ENCODE data around the gene ARL5B.

Gene ARL5B

GRCh38 chr10:18684416-18684815 lies 25.2 kb downstream of the ARL5B start:
- DNase-seq = no peak
- H3K4me3 ChIP-seq (ENCODE audit: control insufficient read depth in 1 of 7, extremely low read depth in 1 of 7, insufficient read depth in 4 of 7, low read depth in 2 of 7, low read length in 6 of 7) = no peak overlapping the region
- H3K27me3 ChIP-seq (replicated peaks in 2 of 5; ENCODE audit: control insufficient read depth in 4 of 5, insufficient read depth in 5 of 5, low read length in 4 of 5) = no peaks in the 10 kb centered on the region
- no CpG with 5 or more reads among the region's 1 CpG for WGBS (ENCODE audit: insufficient coverage)
- CTCF ChIA-PET = interaction anchor here (1.0 kb wide), 1 partner anchor 19 kb away, joined by 3 read pairs; no protein-coding TSS in a partner anchor
- no peaks in the 10 kb centered on the region for H3K9me3 ChIP-seq (ENCODE audit: control extremely low read depth in 1 of 5, control insufficient read depth in 4 of 5, insufficient read depth in 2 of 5, low read depth in 1 of 5, low read length in 4 of 5)
- POLR2A ChIA-PET = no interaction called here
- no peaks in the 10 kb centered on the region for H3K4me1 ChIP-seq (ENCODE audit: control extremely low read depth in 1 of 4, control insufficient read depth in 4 of 4, insufficient read depth in 4 of 4, low read length in 3 of 4)
- peaks cover 0 to 5% (median 2%) of the 10 kb centered on the region in 4 experiments for H3K36me3 ChIP-seq (ENCODE audit: control insufficient read depth in 4 of 4, insufficient read depth in 4 of 4, low read length in 3 of 4)
- H3K27ac ChIP-seq (ENCODE audit: insufficient read depth in 1 of 2, low read depth in 1 of 2, low read length in 2 of 2, poor library complexity in 1 of 2, severe bottlenecking in 2 of 2) = no peak overlapping the region

- no peak overlapping the region for H3K4me3 ChIP-seq (ENCODE audit: control insufficient read depth in 1 of 7, extremely low read depth in 1 of 7, insufficient read depth in 4 of 7, low read depth in 2 of 7, low read length in 6 of 7)
- ChIA-PET CTCF (no interaction called here), POLR2A (no interaction called here)
- H3K4me1 ChIP-seq (ENCODE audit: control extremely low read depth in 1 of 4, control insufficient read depth in 4 of 4, insufficient read depth in 4 of 4, low read length in 3 of 4) = no peaks in the 10 kb centered on the region
- H3K9me3 ChIP-seq (ENCODE audit: control extremely low read depth in 1 of 5, control insufficient read depth in 4 of 5, insufficient read depth in 2 of 5, low read depth in 1 of 5, low read length in 4 of 5) = no peaks in the 10 kb centered on the region
- WGBS (ENCODE audit: insufficient coverage) = 89% methylated on average over 3 of the region's 3 CpGs
- H3K36me3 ChIP-seq (ENCODE audit: control insufficient read depth in 4 of 4, insufficient read depth in 4 of 4, low read length in 3 of 4) = peaks cover 0 to 5% (median 2%) of the 10 kb centered on the region in 4 experiments
- H3K27me3 ChIP-seq (replicated peaks in 2 of 5; ENCODE audit: control insufficient read depth in 4 of 5, insufficient read depth in 5 of 5, low read length in 4 of 5) = no peaks in the 10 kb centered on the region
- no peak for DNase-seq
- H3K27ac ChIP-seq (ENCODE audit: insufficient read depth in 1 of 2, low read depth in 1 of 2, low read length in 2 of 2, poor library complexity in 1 of 2, severe bottlenecking in 2 of 2) = no peak overlapping the region
Measured at GRCh38 chr10:18684953-18685352, 25.7 kb downstream of the ARL5B start.

DNA sequence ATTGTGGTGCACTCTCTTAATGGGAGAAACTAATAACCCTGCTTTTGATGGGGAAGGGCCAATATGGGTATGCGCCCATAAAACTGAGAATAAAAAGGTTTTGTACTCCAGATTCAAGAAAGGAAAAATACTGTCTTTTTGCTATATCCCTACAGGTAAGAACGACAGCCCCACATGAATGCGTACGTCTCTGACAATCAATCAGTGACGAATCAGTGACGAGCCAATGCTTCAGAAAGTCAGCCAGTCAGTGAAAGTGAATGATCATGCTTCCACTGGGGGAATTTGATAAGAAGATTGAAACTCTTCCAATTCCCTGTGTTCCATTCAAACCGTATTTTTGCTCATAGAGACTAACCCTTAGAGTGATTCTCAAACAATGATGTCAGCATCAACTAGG lies 26.3 kb downstream of the ARL5B start:
- DNase-seq = no peak
- Histone ChIP-seq H3K9me3 (ENCODE audit: control extremely low read depth in 1 of 5, control insufficient read depth in 4 of 5, insufficient read depth in 2 of 5, low read depth in 1 of 5, low read length in 4 of 5) (no peaks in the 10 kb centered on the region), H3K27me3 (replicated peaks in 2 of 5; ENCODE audit: control insufficient read depth in 4 of 5, insufficient read depth in 5 of 5, low read length in 4 of 5) (no peaks in the 10 kb centered on the region), H3K27ac (ENCODE audit: insufficient read depth in 1 of 2, low read depth in 1 of 2, low read length in 2 of 2, poor library complexity in 1 of 2, severe bottlenecking in 2 of 2) (no peak overlapping the region), H3K4me3 (ENCODE audit: control insufficient read depth in 1 of 7, extremely low read depth in 1 of 7, insufficient read depth in 4 of 7, low read depth in 2 of 7, low read length in 6 of 7) (no peak overlapping the region), H3K36me3 (ENCODE audit: control insufficient read depth in 4 of 4, insufficient read depth in 4 of 4, low read length in 3 of 4) (peaks cover 0 to 5% (median 2%) of the 10 kb centered on the region in 4 experiments), H3K4me1 (ENCODE audit: control extremely low read depth in 1 of 4, control insufficient read depth in 4 of 4, insufficient read depth in 4 of 4, low read length in 3 of 4) (no peaks in the 10 kb centered on the region)
- 96% methylated on average over 7 of the region's 7 CpGs for WGBS (ENCODE audit: insufficient coverage)
- ChIA-PET CTCF (no interaction called here), POLR2A (no interaction called here)

GRCh38 chr10:18687195-18687594 lies 28.0 kb downstream of the ARL5B start:
- DNase-seq = no peak
- H3K4me1 ChIP-seq (ENCODE audit: control extremely low read depth in 1 of 4, control insufficient read depth in 4 of 4, insufficient read depth in 4 of 4, low read length in 3 of 4) = no peaks in the 10 kb centered on the region
- H3K36me3 ChIP-seq (ENCODE audit: control insufficient read depth in 4 of 4, insufficient read depth in 4 of 4, low read length in 3 of 4) = peaks cover 0 to 1% (median 0%) of the 10 kb centered on the region in 4 experiments
- 92% methylated on average over 4 of the region's 7 CpGs for WGBS (ENCODE audit: insufficient coverage)
- ChIA-PET POLR2A (no interaction called here), CTCF (no interaction called here)
- no peaks in the 10 kb centered on the region for H3K9me3 ChIP-seq (ENCODE audit: control extremely low read depth in 1 of 5, control insufficient read depth in 4 of 5, insufficient read depth in 2 of 5, low read depth in 1 of 5, low read length in 4 of 5)
- no peak overlapping the region for H3K27ac ChIP-seq (ENCODE audit: insufficient read depth in 1 of 2, low read depth in 1 of 2, low read length in 2 of 2, poor library complexity in 1 of 2, severe bottlenecking in 2 of 2)
- no peaks in the 10 kb centered on the region for H3K27me3 ChIP-seq (replicated peaks in 2 of 5; ENCODE audit: control insufficient read depth in 4 of 5, insufficient read depth in 5 of 5, low read length in 4 of 5)
- H3K4me3 ChIP-seq (ENCODE audit: control insufficient read depth in 1 of 7, extremely low read depth in 1 of 7, insufficient read depth in 4 of 7, low read depth in 2 of 7, low read length in 6 of 7) = no peak overlapping the region

DNA sequence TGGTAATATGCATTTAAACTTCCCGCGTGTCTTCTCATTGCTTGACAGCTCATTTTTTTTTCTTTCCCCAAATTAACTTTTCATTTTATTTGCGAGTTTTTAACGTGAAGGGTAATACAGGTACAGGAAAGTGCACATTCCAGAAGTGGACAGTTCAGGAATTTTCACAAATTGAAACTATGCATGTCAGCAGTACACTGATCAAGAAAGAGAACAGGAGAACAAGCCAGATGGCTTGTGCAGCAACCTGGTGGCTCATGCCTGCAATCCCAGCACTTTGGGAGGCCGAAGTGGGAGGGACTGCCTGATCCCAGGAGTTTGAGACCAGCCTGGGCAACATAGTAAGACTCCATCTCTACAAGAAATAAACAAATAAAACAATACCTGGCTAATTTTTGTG lies 28.5 kb downstream of the ARL5B start:
- no peaks in the 10 kb centered on the region for H3K9me3 ChIP-seq (ENCODE audit: control extremely low read depth in 1 of 5, control insufficient read depth in 4 of 5, insufficient read depth in 2 of 5, low read depth in 1 of 5, low read length in 4 of 5)
- H3K27ac ChIP-seq (ENCODE audit: insufficient read depth in 1 of 2, low read depth in 1 of 2, low read length in 2 of 2, poor library complexity in 1 of 2, severe bottlenecking in 2 of 2) = no peak overlapping the region
- H3K27me3 ChIP-seq (replicated peaks in 2 of 5; ENCODE audit: control insufficient read depth in 4 of 5, insufficient read depth in 5 of 5, low read length in 4 of 5) = no peaks in the 10 kb centered on the region
- no peak overlapping the region for H3K4me3 ChIP-seq (ENCODE audit: control insufficient read depth in 1 of 7, extremely low read depth in 1 of 7, insufficient read depth in 4 of 7, low read depth in 2 of 7, low read length in 6 of 7)
- WGBS (ENCODE audit: insufficient coverage) = 100% methylated on average over 2 of the region's 5 CpGs
- POLR2A ChIA-PET = no interaction called here
- no peak for DNase-seq
- H3K4me1 ChIP-seq (ENCODE audit: control extremely low read depth in 1 of 4, control insufficient read depth in 4 of 4, insufficient read depth in 4 of 4, low read length in 3 of 4) = no peaks in the 10 kb centered on the region
- no peaks in the 10 kb centered on the region for H3K36me3 ChIP-seq (ENCODE audit: control insufficient read depth in 4 of 4, insufficient read depth in 4 of 4, low read length in 3 of 4)
- CTCF ChIA-PET = no interaction called here

DNA sequence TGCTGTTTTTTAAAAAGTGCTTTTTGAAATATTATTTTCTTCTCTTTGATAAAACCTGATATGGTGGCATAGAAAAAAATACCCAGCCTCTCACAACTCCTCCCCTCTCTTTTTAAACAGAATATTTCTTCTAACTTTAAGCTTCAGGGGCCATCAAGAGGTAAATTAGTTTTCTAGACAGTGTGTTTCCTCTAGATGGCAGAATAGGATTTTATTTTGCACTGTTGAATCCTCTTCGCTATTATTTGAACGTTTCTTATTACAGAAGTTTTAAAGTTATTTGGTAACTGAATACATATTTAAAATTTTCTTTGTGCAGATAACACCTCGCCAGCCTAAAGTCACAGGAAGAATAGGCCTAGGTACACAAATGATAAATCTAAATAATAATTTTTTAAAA lies 30.3 kb downstream of the ARL5B start:
- CTCF ChIA-PET = interaction anchor here (0.6 to 1.0 kb wide), 2 partner anchors 22 to 144 kb away, joined by 3 to 4 read pairs; no protein-coding TSS in a partner anchor
- H3K9me3 ChIP-seq (ENCODE audit: control extremely low read depth in 1 of 5, control insufficient read depth in 4 of 5, insufficient read depth in 2 of 5, low read depth in 1 of 5, low read length in 4 of 5) = no peaks in the 10 kb centered on the region

DNA sequence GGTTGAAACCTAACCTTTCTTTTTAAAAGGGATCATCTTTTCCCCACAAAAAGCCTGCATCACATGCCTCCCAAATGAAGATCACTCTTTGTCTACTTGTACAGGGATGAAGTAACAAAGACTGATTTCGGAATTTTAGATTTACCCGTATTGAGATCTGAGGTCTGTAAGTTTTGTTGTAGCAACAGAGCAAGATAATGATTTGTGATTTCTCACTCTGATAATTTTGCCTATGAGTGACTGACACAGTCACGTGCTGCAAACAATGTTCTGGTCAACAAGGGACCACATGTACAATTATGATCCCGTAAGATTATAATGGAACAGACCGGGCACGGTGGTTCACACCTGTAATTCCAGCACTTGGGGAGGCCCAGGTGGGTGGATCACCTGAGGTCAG lies 31.3 kb downstream of the ARL5B start:
- ChIA-PET POLR2A (no interaction called here), CTCF (no interaction called here)
- Histone ChIP-seq H3K4me3 (ENCODE audit: control insufficient read depth in 1 of 7, extremely low read depth in 1 of 7, insufficient read depth in 4 of 7, low read depth in 2 of 7, low read length in 6 of 7) (no peak overlapping the region), H3K27me3 (replicated peaks in 2 of 5; ENCODE audit: control insufficient read depth in 4 of 5, insufficient read depth in 5 of 5, low read length in 4 of 5) (no peaks in the 10 kb centered on the region), H3K36me3 (ENCODE audit: control insufficient read depth in 4 of 4, insufficient read depth in 4 of 4, low read length in 3 of 4) (no peaks in the 10 kb centered on the region), H3K9me3 (ENCODE audit: control extremely low read depth in 1 of 5, control insufficient read depth in 4 of 5, insufficient read depth in 2 of 5, low read depth in 1 of 5, low read length in 4 of 5) (no peaks in the 10 kb centered on the region), H3K4me1 (ENCODE audit: control extremely low read depth in 1 of 4, control insufficient read depth in 4 of 4, insufficient read depth in 4 of 4, low read length in 3 of 4) (no peaks in the 10 kb centered on the region), H3K27ac (ENCODE audit: insufficient read depth in 1 of 2, low read depth in 1 of 2, low read length in 2 of 2, poor library complexity in 1 of 2, severe bottlenecking in 2 of 2) (no peak overlapping the region)
- WGBS (ENCODE audit: insufficient coverage) = 98% methylated on average over 6 of the region's 6 CpGs
- DNase-seq = no peak

More for the DNA sequence above, 30.3 kb downstream of the ARL5B start:
- no peak overlapping the region for H3K4me3 ChIP-seq (ENCODE audit: control insufficient read depth in 1 of 7, extremely low read depth in 1 of 7, insufficient read depth in 4 of 7, low read depth in 2 of 7, low read length in 6 of 7)
- peak; percentile 19 to 58 (median 47) for DNase-seq
- H3K27ac ChIP-seq (ENCODE audit: insufficient read depth in 1 of 2, low read depth in 1 of 2, low read length in 2 of 2, poor library complexity in 1 of 2, severe bottlenecking in 2 of 2) = no peak overlapping the region
- H3K36me3 ChIP-seq (ENCODE audit: control insufficient read depth in 4 of 4, insufficient read depth in 4 of 4, low read length in 3 of 4) = no peaks in the 10 kb centered on the region
- no peaks in the 10 kb centered on the region for H3K27me3 ChIP-seq (replicated peaks in 2 of 5; ENCODE audit: control insufficient read depth in 4 of 5, insufficient read depth in 5 of 5, low read length in 4 of 5)
- H3K4me1 ChIP-seq (ENCODE audit: control extremely low read depth in 1 of 4, control insufficient read depth in 4 of 4, insufficient read depth in 4 of 4, low read length in 3 of 4) = no peaks in the 10 kb centered on the region
- WGBS (ENCODE audit: insufficient coverage) = no CpG with 5 or more reads among the region's 3 CpGs
- POLR2A ChIA-PET = no interaction called here

All from common myeloid progenitor, CD34-positive (primary cell).